DND-41 (cell line): Measurements from ENCODE around the gene CCHCR1.
"Not testable (repeated sequence)": the region's sequence is repeated elsewhere in the genome, so short reads cannot be mapped to it uniquely, and the experiment has no call there.

ENCODE experiments used
- ATAC-seq: fragments of 200-7000 bp; cut with Tn5 transposase; 3 replicates; pipeline ENCODE4 v1.9.1; 2021; ENCODE audit warnings: low read depth; ENCODE audit not compliant: insufficient read depth
- DNase-seq: peaks from one replicate; pipeline ENCODE4 v3.0.0-alpha.2; 2020
- H2AFZ ChIP-seq: 2 replicates; pipeline ENCODE4 v1.6.0; 2012; ENCODE audit warnings: low read depth, low read length
- H3K27ac ChIP-seq: 2 replicates; pipeline ENCODE4 v1.5.1; 2012; ENCODE audit warnings: low read length, inconsistent platforms
- H3K27me3 ChIP-seq: fragments of 200-600 bp; sonication (generic); 2 replicates; pipeline ENCODE4 v1.6.0; 2012; ENCODE audit warnings: low read length, mild to moderate bottlenecking, inconsistent platforms; ENCODE audit not compliant: insufficient read depth, poor library complexity
- H3K36me3 ChIP-seq: 2 replicates; pipeline ENCODE4 v1.5.1; 2012; ENCODE audit warnings: low read length, inconsistent platforms; ENCODE audit not compliant: insufficient read depth
- H3K4me1 ChIP-seq: 2 replicates; pipeline ENCODE4 v1.5.1; 2012; ENCODE audit warnings: mild to moderate bottlenecking, low read length; ENCODE audit not compliant: insufficient read depth
- H3K4me2 ChIP-seq: 2 replicates; pipeline ENCODE4 v1.6.0; 2012; ENCODE audit warnings: mild to moderate bottlenecking, moderate library complexity, low read length, inconsistent platforms; ENCODE audit not compliant: insufficient read depth
- H3K4me3 ChIP-seq, 2 experiments: fragments of 200-600 bp in 1 of 2; shearing (Covaris generic) in 1 of 2; 2 replicates each; pipeline ENCODE4 v1.5.1; 2012 to 2016; ENCODE audit warnings: inconsistent platforms in 2 of 2, low read length in 2 of 2, mild to moderate bottlenecking in 2 of 2, low read depth in 1 of 2, moderate library complexity in 1 of 2
- H3K79me2 ChIP-seq: 2 replicates; pipeline ENCODE4 v1.6.0; 2012; ENCODE audit warnings: low read length, inconsistent platforms; ENCODE audit not compliant: insufficient read depth
- H3K9ac ChIP-seq: 2 replicates; pipeline ENCODE4 v1.6.0; 2012; ENCODE audit warnings: low read depth, mild to moderate bottlenecking, inconsistent platforms, low read length, moderate library complexity
- H3K9me3 ChIP-seq: 2 replicates; pipeline ENCODE4 v1.5.1; 2012; ENCODE audit warnings: low read length, moderate library complexity, mild to moderate bottlenecking, inconsistent platforms; ENCODE audit not compliant: insufficient read depth, severe bottlenecking
- H4K20me1 ChIP-seq: 2 replicates; pipeline ENCODE4 v1.6.0; 2012; ENCODE audit warnings: low read length; ENCODE audit not compliant: insufficient read depth
- CTCF ChIP-seq: IDR thresholded peaks from 2 replicates; pipeline ENCODE4 v1.5.1; 2012; ENCODE audit warnings: borderline replicate concordance, low read length, moderate library complexity, mild to moderate bottlenecking; ENCODE audit not compliant: poor library complexity, severe bottlenecking; ENCODE audit errors: extremely low read depth
- EZH2 ChIP-seq: IDR thresholded peaks from 3 replicates; pipeline ENCODE4 v1.6.1; 2012; ENCODE audit warnings: borderline replicate concordance, low read depth, mild to moderate bottlenecking, moderate library complexity, low read length, inconsistent platforms; ENCODE audit not compliant: severe bottlenecking

CCHCR1 gene

GRCh38 chr6:31197559-31198305 is 40.1 kb upstream of the CCHCR1 start:
- TF ChIP-seq EZH2 (no peak), CTCF (no peak)
- no peaks in the 10 kb centered on the region for H3K9me3 ChIP-seq
- H3K27me3 ChIP-seq: no peaks in the 10 kb centered on the region
- H4K20me1 ChIP-seq: no peaks in the 10 kb centered on the region
- H3K4me3 ChIP-seq: peak overlapping the region; percentile 66 to 70
- H3K79me2 ChIP-seq: peaks cover 66% of the 10 kb centered on the region
- H3K4me2 ChIP-seq: peak overlapping the region; percentile 73
- H3K9ac ChIP-seq: peak overlapping the region; percentile 88
- peak overlapping the region; percentile 78 for H2AFZ ChIP-seq
- DNase-seq: peak; percentile 96
- H3K4me1 ChIP-seq: peaks cover 61% of the 10 kb centered on the region
- H3K27ac ChIP-seq: peak overlapping the region; percentile 98
- peak; percentile 83 for ATAC-seq
- H3K36me3 ChIP-seq: peaks cover 26% of the 10 kb centered on the region

GRCh38 chr6:31196251-31197022 is 38.8 kb upstream of the CCHCR1 start:
- not testable (repeated sequence) for H4K20me1 ChIP-seq
- peak overlapping the region; percentile 66 to 70; a peak in 3 of 4 replicates for H3K4me3 ChIP-seq

GRCh38 chr6:31195308-31195979 is 37.8 kb upstream of the CCHCR1 start:
- H2AFZ ChIP-seq, H4K20me1 ChIP-seq, H3K9ac ChIP-seq, H3K4me3 ChIP-seq, DNase-seq, H3K9me3 ChIP-seq, ATAC-seq, H3K27me3 ChIP-seq, H3K4me2 ChIP-seq: not testable (repeated sequence)
- Histone ChIP-seq H3K36me3 (peaks cover 12% of the 10 kb centered on the region), H3K27ac (peak overlapping the region; percentile 22; the same call in 1 of the 2 replicates), H3K4me1 (peaks cover 39% of the 10 kb centered on the region), H3K79me2 (peaks cover 45% of the 10 kb centered on the region)

More at GRCh38 chr6:31196251-31197022, 38.8 kb upstream of the CCHCR1 start:
- not testable (repeated sequence) for H3K27me3 ChIP-seq, ATAC-seq, H3K9me3 ChIP-seq
- Histone ChIP-seq H3K36me3 (peaks cover 17% of the 10 kb centered on the region), H2AFZ (peak overlapping the region; percentile 78), H3K27ac (peak overlapping the region; percentile 98), H3K4me2 (peak overlapping the region; percentile 73), H3K79me2 (peaks cover 53% of the 10 kb centered on the region), H3K4me1 (peaks cover 49% of the 10 kb centered on the region), H3K9ac (peak overlapping the region; percentile 88)
- peak; percentile 51 for DNase-seq

GRCh38 chr6:31194061-31194834 is 36.6 kb upstream of the CCHCR1 start:
- Histone ChIP-seq H2AFZ (no peak overlapping the region), H3K9ac (no peak overlapping the region), H3K79me2 (peaks cover 33% of the 10 kb centered on the region), H3K27me3 (no peaks in the 10 kb centered on the region), H4K20me1 (no peaks in the 10 kb centered on the region), H3K4me2 (no peak overlapping the region), H3K27ac (peak overlapping the region; percentile 40), H3K36me3 (no peaks in the 10 kb centered on the region; the same call in 1 of the 2 replicates), H3K4me3 (no peak overlapping the region), H3K4me1 (peaks cover 27% of the 10 kb centered on the region), H3K9me3 (no peaks in the 10 kb centered on the region)
- no peak for TF ChIP-seq EZH2
- no peak for TF ChIP-seq CTCF
- ATAC-seq (no peak), DNase-seq (no peak)
